ENCODE results near the gene COL17A1. TPM values are rescaled to one million over a fixed set of nuclear protein-coding genes. Genes with fewer than 3 reads are reported as not detected.

COL17A1 gene
- total RNA-seq, 4 donors from 2014 or later, result 0.63 TPM; not detected in 3

GRCh38 chr10:104036069-104036384 lies 49.7 kb downstream of the COL17A1 start:
- no peak for TF ChIP-seq POLR2A (IDR thresholded peaks at IDR 0.05)
- TF ChIP-seq CTCF (IDR thresholded peaks at IDR 0.05 in 4 of 5, conservative IDR thresholded peaks at IDR 0.05 in 1 of 5), result no peak
- Histone ChIP-seq H3K4me1 (no peaks in the 10 kb centered on the region), H3K36me3 (no peaks in the 10 kb centered on the region), H3K9me3 (no peaks in the 10 kb centered on the region), H3K27me3 (no peaks in the 10 kb centered on the region), H3K27ac (no peak overlapping the region), H3K4me3 (no peak overlapping the region)
- in situ Hi-C loops (cut with MboI; ENCODE audit: low sequenced_read_pairs in 4 of 4), result loop anchor here in 2 of 4 donors (25.0 kb wide), 1 partner anchor 176 kb away; no protein-coding TSS in a partner anchor
- intact Hi-C loops (cut with DNase I; ENCODE audit: low total_unique reads), result no loop called here
- ATAC-seq (no peak), DNase-seq (no peak)

GRCh38 chr10:104035194-104036068 lies 50.2 kb downstream of the COL17A1 start:
- ATAC-seq, result no peak
- no peak overlapping the region for H3K27ac ChIP-seq
- no peak overlapping the region for H3K4me3 ChIP-seq
- H3K9me3 ChIP-seq, result no peaks in the 10 kb centered on the region
- in situ Hi-C loops (cut with MboI; ENCODE audit: low sequenced_read_pairs in 4 of 4), result loop anchor here in 2 of 4 donors (25.0 kb wide), 1 partner anchor 177 kb away; no protein-coding TSS in a partner anchor
- no peaks in the 10 kb centered on the region for H3K27me3 ChIP-seq
- H3K4me1 ChIP-seq, result no peaks in the 10 kb centered on the region
- no peak for TF ChIP-seq CTCF (IDR thresholded peaks at IDR 0.05 in 4 of 5, conservative IDR thresholded peaks at IDR 0.05 in 1 of 5)
- no peak for TF ChIP-seq POLR2A (IDR thresholded peaks at IDR 0.05)
- intact Hi-C loops (cut with DNase I; ENCODE audit: low total_unique reads), result no loop called here
- no peaks in the 10 kb centered on the region for H3K36me3 ChIP-seq
- no peak for DNase-seq

GRCh38 chr10:104034401-104035193 lies 51.1 kb downstream of the COL17A1 start:
- Histone ChIP-seq H3K9me3 (no peaks in the 10 kb centered on the region), H3K4me1 (peaks cover 0 to 4% of the 10 kb centered on the region in 2 donors), H3K4me3 (no peak overlapping the region), H3K27me3 (no peaks in the 10 kb centered on the region), H3K36me3 (no peaks in the 10 kb centered on the region), H3K27ac (no peak overlapping the region)
- in situ Hi-C loops (cut with MboI; ENCODE audit: low sequenced_read_pairs in 4 of 4) (loop anchor here in 2 of 4 donors (25.0 kb wide), 1 partner anchor 178 kb away; no protein-coding TSS in a partner anchor), intact Hi-C loops (cut with DNase I; ENCODE audit: low total_unique reads) (no loop called here)
- no peak for TF ChIP-seq POLR2A (IDR thresholded peaks at IDR 0.05)
- TF ChIP-seq CTCF (IDR thresholded peaks at IDR 0.05 in 4 of 5, conservative IDR thresholded peaks at IDR 0.05 in 1 of 5), result no peak
- DNase-seq (no peak), ATAC-seq (no peak)

- TF ChIP-seq CTCF (IDR thresholded peaks at IDR 0.05 in 4 of 5, conservative IDR thresholded peaks at IDR 0.05 in 1 of 5) (no peak), POLR2A (IDR thresholded peaks at IDR 0.05) (no peak)
- H3K36me3 ChIP-seq, result no peaks in the 10 kb centered on the region
- intact Hi-C loops (cut with DNase I; ENCODE audit: low total_unique reads) (no loop called here), in situ Hi-C loops (cut with MboI; ENCODE audit: low sequenced_read_pairs in 4 of 4) (loop anchor here in 2 of 4 donors (25.0 kb wide), 1 partner anchor 178 kb away; no protein-coding TSS in a partner anchor)
- peaks cover 0 to 10% of the 10 kb centered on the region in 2 donors for H3K4me1 ChIP-seq
- no peaks in the 10 kb centered on the region for H3K9me3 ChIP-seq
- H3K27me3 ChIP-seq, result no peaks in the 10 kb centered on the region
- H3K4me3 ChIP-seq, result no peak overlapping the region
- no peak overlapping the region for H3K27ac ChIP-seq
- no peak for ATAC-seq
- DNase-seq, result no peak
These were observed 51.7 kb downstream of the COL17A1 start for GRCh38 chr10:104033966-104034365.
